ENCODE measurements around the gene SPATA32. TPM values are rescaled to one million over a fixed set of nuclear protein-coding genes. Genes with fewer than 3 reads are reported as not detected.

SPATA32 gene
- total RNA-seq, 1 donor from 2014 or later, result not detected

GRCh38 chr17:45266372-45266926 lies 4.6 kb upstream of the SPATA32 start:
- H3K36me3 Mint-ChIP-seq, result peaks cover 22% of the 10 kb centered on the region
- no peak overlapping the region for H3K4me3 Mint-ChIP-seq

DNA sequence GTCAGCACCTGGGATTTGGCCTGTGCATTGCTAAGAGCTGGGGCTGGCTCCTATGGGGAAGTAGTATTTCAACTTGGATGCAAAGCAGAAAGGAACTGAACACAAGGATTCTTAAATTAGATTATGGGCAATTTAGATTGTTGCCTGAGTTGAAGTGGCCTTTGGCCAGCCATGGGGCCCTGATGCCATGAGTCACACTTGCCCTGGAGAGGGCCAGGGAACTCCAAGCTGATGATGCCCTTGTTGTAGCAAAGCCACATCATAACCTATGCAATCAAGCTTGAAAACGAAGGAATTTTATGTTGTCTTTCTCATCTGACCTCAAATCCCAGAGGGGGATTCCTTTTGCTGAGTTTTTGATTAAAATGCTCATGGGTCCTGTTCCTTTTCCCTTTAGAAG lies 3.9 kb upstream of the SPATA32 start:
- H4K20me1 ChIP-seq (ENCODE audit: low read depth), result no peaks in the 10 kb centered on the region
- H3F3A ChIP-seq (ENCODE audit: low read depth), result no peaks in the 10 kb centered on the region
- H3K36me3 Mint-ChIP-seq, result peaks cover 22% of the 10 kb centered on the region
- no peak overlapping the region for H3K9ac ChIP-seq
- H3K9me3 Mint-ChIP-seq, result no peaks in the 10 kb centered on the region
- TF ChIP-seq EZH2phosphoT487 (IDR thresholded peaks at IDR 0.05), result no peak
- no peak for TF ChIP-seq EZH2 (IDR thresholded peaks at IDR 0.05)
- no peak for TF ChIP-seq CTCF (IDR thresholded peaks at IDR 0.05)
- no peaks in the 10 kb centered on the region for H3K27me3 Mint-ChIP-seq (ENCODE audit: insufficient read depth, low read depth)
- no peak for DNase-seq (ENCODE audit: low spot score)
- no peak overlapping the region for H3K4me2 ChIP-seq
- H3K4me3 Mint-ChIP-seq, result no peak overlapping the region
- peaks cover 13% of the 10 kb centered on the region for H3K27me3 ChIP-seq
- no peak overlapping the region for H3K27ac ChIP-seq
- H3K36me3 ChIP-seq, result no peaks in the 10 kb centered on the region
- no peak overlapping the region for H3K4me3 ChIP-seq
- H2AFZ ChIP-seq (replicated peaks), result no peak overlapping the region
- H3K27ac Mint-ChIP-seq, result no peak overlapping the region
- no peaks in the 10 kb centered on the region for H3K79me2 ChIP-seq (ENCODE audit: low read depth)
- H3K9me3 ChIP-seq (ENCODE audit: low read depth), result no peaks in the 10 kb centered on the region
- H3K4me1 Mint-ChIP-seq, result peaks cover 15% of the 10 kb centered on the region
- H3K4me1 ChIP-seq, result peaks cover 8% of the 10 kb centered on the region

More at GRCh38 chr17:45266372-45266926, 4.6 kb upstream of the SPATA32 start:
- Mint-ChIP-seq H3K27me3 (ENCODE audit: insufficient read depth, low read depth) (no peaks in the 10 kb centered on the region), H3K4me1 (peaks cover 15% of the 10 kb centered on the region), H3K27ac (no peak overlapping the region), H3K9me3 (no peaks in the 10 kb centered on the region)
- Histone ChIP-seq H4K20me1 (ENCODE audit: low read depth) (no peaks in the 10 kb centered on the region), H3K4me1 (peaks cover 8% of the 10 kb centered on the region), H2AFZ (replicated peaks) (no peak overlapping the region), H3K4me3 (no peak overlapping the region), H3K36me3 (no peaks in the 10 kb centered on the region), H3K27me3 (peaks cover 8% of the 10 kb centered on the region), H3F3A (ENCODE audit: low read depth) (no peaks in the 10 kb centered on the region), H3K9ac (no peak overlapping the region), H3K4me2 (no peak overlapping the region), H3K79me2 (ENCODE audit: low read depth) (no peaks in the 10 kb centered on the region), H3K9me3 (ENCODE audit: low read depth) (no peaks in the 10 kb centered on the region), H3K27ac (no peak overlapping the region)
- no peak for DNase-seq (ENCODE audit: low spot score)
- TF ChIP-seq EZH2 (IDR thresholded peaks at IDR 0.05) (no peak), CTCF (IDR thresholded peaks at IDR 0.05) (no peak), EZH2phosphoT487 (IDR thresholded peaks at IDR 0.05) (no peak)

GRCh38 chr17:45264988-45265387 lies 3.1 kb upstream of the SPATA32 start:
- no peak overlapping the region for H3K4me3 Mint-ChIP-seq
- H3K27me3 Mint-ChIP-seq (ENCODE audit: insufficient read depth, low read depth), result peaks cover 2% of the 10 kb centered on the region
- no peak for DNase-seq (ENCODE audit: low spot score)
- peaks cover 21% of the 10 kb centered on the region for H3K36me3 Mint-ChIP-seq
- Histone ChIP-seq H4K20me1 (ENCODE audit: low read depth) (no peaks in the 10 kb centered on the region), H3K36me3 (no peaks in the 10 kb centered on the region), H3K79me2 (ENCODE audit: low read depth) (no peaks in the 10 kb centered on the region), H3F3A (ENCODE audit: low read depth) (no peaks in the 10 kb centered on the region), H3K4me1 (peaks cover 8% of the 10 kb centered on the region), H3K4me3 (no peak overlapping the region), H3K4me2 (no peak overlapping the region), H3K27me3 (peaks cover 16% of the 10 kb centered on the region), H3K9me3 (ENCODE audit: low read depth) (no peaks in the 10 kb centered on the region), H2AFZ (replicated peaks) (no peak overlapping the region), H3K27ac (no peak overlapping the region), H3K9ac (no peak overlapping the region)
- H3K9me3 Mint-ChIP-seq, result no peaks in the 10 kb centered on the region
- no peak overlapping the region for H3K27ac Mint-ChIP-seq
- TF ChIP-seq CTCF (IDR thresholded peaks at IDR 0.05), result no peak
- no peak for TF ChIP-seq EZH2 (IDR thresholded peaks at IDR 0.05)
- no peak for TF ChIP-seq EZH2phosphoT487 (IDR thresholded peaks at IDR 0.05)
- peaks cover 14% of the 10 kb centered on the region for H3K4me1 Mint-ChIP-seq
